ENCODE data around the gene GALNT9. TPM values are rescaled to one million over a fixed set of nuclear protein-coding genes. Genes with fewer than 3 reads are reported as not detected.

The GALNT9 gene
- total RNA-seq, 1 donor from 2014 or later = 1.6 TPM

DNA sequence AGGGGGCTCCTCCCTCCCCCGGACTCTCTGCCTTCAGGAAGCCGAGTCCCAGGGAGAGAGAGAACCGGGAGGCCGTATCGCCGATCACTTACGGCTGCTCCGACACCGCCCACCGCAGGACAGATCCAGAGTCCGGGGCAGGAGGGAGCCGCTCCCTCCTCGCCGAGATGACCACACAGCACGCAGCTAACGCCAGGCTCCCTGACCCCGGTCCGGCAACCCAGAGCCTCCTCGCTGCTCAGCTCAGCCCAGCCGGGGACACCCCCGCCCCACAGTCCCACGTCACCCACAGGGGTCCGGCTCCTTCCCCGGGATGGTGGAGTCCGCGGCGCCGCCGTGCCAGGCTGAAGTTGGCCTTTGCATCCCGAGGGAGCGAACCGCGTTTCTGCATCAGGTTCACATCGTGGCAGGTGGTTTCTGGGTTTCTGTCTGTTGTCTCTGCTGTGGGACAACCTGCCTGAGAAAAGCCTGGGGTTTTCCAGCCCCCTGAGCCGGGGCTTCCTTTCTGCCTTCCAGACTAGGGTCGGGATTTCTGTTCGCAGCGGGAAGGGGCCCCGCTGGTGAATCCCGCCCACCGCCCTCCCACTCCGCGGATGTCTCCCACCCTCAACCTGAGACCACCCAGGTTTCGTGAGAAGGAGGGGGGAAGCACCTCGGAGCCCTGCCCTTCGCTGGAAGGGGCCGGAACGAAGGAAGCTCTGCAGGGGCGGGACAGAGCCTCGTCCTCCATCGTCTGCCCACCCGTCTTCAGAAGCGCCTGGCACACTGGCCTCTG, 123.9 kb downstream of the GALNT9 start:
- Mint-ChIP-seq H3K4me1 (ENCODE audit: unreplicated experiment) (peaks cover 4% of the 10 kb centered on the region), H3K27me3 (peaks cover 34% of the 10 kb centered on the region), H3K36me3 (no peaks in the 10 kb centered on the region), H3K27ac (no peak overlapping the region), H3K9me3 (no peaks in the 10 kb centered on the region), H3K4me3 (no peak overlapping the region)
- TF ChIP-seq, protein P1, sequence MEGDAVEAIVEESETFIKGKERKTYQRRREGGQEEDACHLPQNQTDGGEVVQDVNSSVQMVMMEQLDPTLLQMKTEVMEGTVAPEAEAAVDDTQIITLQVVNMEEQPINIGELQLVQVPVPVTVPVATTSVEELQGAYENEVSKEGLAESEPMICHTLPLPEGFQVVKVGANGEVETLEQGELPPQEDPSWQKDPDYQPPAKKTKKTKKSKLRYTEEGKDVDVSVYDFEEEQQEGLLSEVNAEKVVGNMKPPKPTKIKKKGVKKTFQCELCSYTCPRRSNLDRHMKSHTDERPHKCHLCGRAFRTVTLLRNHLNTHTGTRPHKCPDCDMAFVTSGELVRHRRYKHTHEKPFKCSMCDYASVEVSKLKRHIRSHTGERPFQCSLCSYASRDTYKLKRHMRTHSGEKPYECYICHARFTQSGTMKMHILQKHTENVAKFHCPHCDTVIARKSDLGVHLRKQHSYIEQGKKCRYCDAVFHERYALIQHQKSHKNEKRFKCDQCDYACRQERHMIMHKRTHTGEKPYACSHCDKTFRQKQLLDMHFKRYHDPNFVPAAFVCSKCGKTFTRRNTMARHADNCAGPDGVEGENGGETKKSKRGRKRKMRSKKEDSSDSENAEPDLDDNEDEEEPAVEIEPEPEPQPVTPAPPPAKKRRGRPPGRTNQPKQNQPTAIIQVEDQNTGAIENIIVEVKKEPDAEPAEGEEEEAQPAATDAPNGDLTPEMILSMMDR (conservative IDR thresholded peaks at IDR 0.05) = no peak
- no peak for DNase-seq (ENCODE audit: extremely low spot score, unreplicated experiment)

DNA sequence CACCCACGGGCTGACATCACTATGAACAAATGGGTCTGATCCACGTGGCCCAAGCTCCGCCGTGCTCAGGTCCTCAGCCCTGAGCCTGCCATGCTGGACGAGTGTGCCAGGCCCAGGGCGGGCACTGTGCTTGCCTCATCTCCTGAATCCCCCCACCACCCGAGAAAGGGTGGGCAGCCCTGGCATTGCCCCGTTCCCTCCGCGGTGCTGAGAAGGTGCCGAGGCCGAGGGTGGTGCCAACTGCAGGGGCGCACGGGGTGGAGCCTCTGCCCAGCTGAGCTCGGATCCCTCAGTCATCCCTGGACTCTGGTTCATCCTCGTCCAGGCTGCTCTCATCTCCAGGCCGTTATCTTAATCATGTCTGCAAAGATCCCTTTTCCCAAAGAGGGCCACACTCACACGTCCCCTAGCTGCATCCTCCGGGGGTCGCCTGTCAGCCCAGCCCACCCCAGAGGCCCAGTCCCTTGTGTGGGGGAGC, 124.6 kb downstream of the GALNT9 start:
- no peaks in the 10 kb centered on the region for H3K36me3 Mint-ChIP-seq
- peaks cover 38% of the 10 kb centered on the region for H3K27me3 Mint-ChIP-seq
- H3K9me3 Mint-ChIP-seq = no peaks in the 10 kb centered on the region
- TF ChIP-seq, protein P1 (conservative IDR thresholded peaks at IDR 0.05) = no peak
- H3K4me3 Mint-ChIP-seq = no peak overlapping the region
- no peak overlapping the region for H3K27ac Mint-ChIP-seq
- no peak for DNase-seq (ENCODE audit: extremely low spot score, unreplicated experiment)
- H3K4me1 Mint-ChIP-seq (ENCODE audit: unreplicated experiment) = peaks cover 4% of the 10 kb centered on the region

GRCh38 chr12:132204063-132204792, 125.2 kb downstream of the GALNT9 start:
- TF ChIP-seq, protein P1 (conservative IDR thresholded peaks at IDR 0.05) = no peak
- H3K4me3 Mint-ChIP-seq = no peak overlapping the region
- DNase-seq (ENCODE audit: extremely low spot score, unreplicated experiment) = no peak
- peaks cover 4% of the 10 kb centered on the region for H3K4me1 Mint-ChIP-seq (ENCODE audit: unreplicated experiment)
- no peaks in the 10 kb centered on the region for H3K9me3 Mint-ChIP-seq
- H3K36me3 Mint-ChIP-seq = no peaks in the 10 kb centered on the region
- H3K27ac Mint-ChIP-seq = no peak overlapping the region
- peaks cover 38% of the 10 kb centered on the region for H3K27me3 Mint-ChIP-seq

DNA sequence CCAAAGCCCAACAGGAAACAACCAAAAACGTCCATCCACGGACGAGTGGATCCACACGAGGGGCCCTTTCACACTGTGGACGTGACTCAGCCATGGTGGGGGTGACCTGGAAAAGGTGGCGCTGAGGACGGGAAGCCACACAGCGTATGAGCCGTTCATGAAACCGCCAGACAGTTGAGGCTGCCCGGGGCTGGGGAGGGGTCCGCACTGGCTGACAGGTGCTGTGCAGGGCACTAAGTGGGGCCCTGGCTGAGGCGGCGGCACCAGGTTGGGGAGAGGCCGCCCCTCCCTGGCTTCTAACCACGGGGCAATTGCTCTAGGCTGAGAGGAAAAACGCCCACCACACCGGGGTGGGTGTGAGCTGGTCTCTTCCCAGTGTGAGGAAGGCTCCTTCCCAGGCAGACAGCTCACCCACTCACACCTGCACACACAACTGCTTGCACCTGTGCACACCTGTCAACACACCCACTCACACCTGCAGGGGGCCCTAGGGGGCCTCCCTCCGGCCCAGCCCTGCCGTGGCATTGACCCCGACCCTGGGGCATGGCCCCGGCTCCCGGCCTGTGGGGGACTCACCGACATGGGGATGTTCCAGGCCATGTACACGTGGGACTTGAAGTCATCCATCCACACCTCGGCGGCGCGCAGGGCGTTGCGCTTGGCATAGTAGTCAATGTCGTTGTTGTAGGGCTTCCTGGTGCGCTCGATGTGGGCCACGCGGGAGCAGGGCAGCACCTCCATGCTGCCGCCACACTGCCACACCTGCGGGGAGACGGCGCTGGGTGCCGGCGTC, 126.3 kb downstream of the GALNT9 start:
- Mint-ChIP-seq H3K27ac (no peak overlapping the region), H3K36me3 (no peaks in the 10 kb centered on the region), H3K4me1 (ENCODE audit: unreplicated experiment) (peaks cover 4% of the 10 kb centered on the region), H3K9me3 (no peaks in the 10 kb centered on the region), H3K4me3 (no peak overlapping the region), H3K27me3 (peaks cover 38% of the 10 kb centered on the region)
- TF ChIP-seq, protein P1 (conservative IDR thresholded peaks at IDR 0.05) = no peak
- DNase-seq (ENCODE audit: extremely low spot score, unreplicated experiment) = no peak

DNA sequence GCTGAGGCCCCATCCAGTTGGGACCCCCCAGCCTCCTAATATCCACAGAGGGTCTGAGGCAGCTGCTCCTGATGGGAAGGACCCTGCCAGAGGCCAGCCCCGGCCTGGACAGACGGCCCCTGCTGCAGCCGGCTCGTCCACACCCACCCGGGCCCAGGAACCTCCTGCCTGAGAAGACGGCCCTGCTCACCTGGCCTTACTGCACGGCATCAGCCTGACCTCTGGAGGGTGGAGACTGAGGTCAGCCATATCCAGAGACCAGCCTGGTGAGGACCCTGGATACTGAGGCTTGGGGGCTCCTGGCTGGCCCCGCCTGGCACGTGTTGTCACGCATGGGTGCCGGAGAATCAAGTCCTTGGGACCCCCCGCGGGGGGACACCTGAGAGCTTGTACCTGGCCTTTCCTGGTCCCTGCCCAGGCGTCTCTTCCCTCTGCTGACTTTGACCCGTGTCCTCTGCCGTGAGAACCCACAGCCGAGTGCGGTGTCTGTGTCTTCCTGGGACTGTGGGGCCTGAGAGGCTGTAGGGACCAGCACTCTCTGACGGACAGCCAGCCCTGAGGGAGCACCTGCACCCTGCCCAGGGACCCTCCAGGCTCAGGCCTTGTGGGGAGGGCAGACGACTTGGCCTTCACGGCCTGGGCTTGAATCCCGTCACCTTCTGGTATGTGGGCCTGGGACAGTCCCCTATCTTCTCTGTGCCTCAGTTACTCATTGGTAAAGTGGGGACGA, 127.8 kb downstream of the GALNT9 start:
- TF ChIP-seq, protein P1 (conservative IDR thresholded peaks at IDR 0.05) = no peak
- peaks cover 30% of the 10 kb centered on the region for H3K27me3 Mint-ChIP-seq

More for the DNA sequence above, 127.8 kb downstream of the GALNT9 start:
- no peak for DNase-seq (ENCODE audit: extremely low spot score, unreplicated experiment)
- Mint-ChIP-seq H3K36me3 (no peaks in the 10 kb centered on the region), H3K4me3 (no peak overlapping the region), H3K9me3 (no peaks in the 10 kb centered on the region), H3K4me1 (ENCODE audit: unreplicated experiment) (peaks cover 4% of the 10 kb centered on the region), H3K27ac (no peak overlapping the region)
